Vagina (tissue), 2 donors: Measurements from ENCODE around the gene VILL.

Source experiments
- CTCF ChIP-seq, 3 experiments: fragments of 450-650 bp in 2 of 3; fragments of 200-600 bp in 1 of 3; sonication (generic) in 1 of 3; IDR thresholded peaks; one replicate each; pipeline ENCODE4 v1.5.1; 2017 to 2019; ENCODE audit warnings: antibody characterized with exemption in 3 of 3, mild to moderate bottlenecking in 2 of 3, moderate library complexity in 2 of 3
- POLR2A ChIP-seq, 2 donors: fragments of 450-650 bp; IDR thresholded peaks; one replicate each; pipeline ENCODE4 v1.6.1; 2017; ENCODE audit warnings: antibody characterized with exemption in 2 of 2, mild to moderate bottlenecking in 2 of 2, moderate library complexity in 2 of 2

- no peak for TF ChIP-seq CTCF (IDR thresholded peaks at IDR 0.05)
- peak in 1 of 2 donors; percentile 43 for TF ChIP-seq POLR2A (IDR thresholded peaks at IDR 0.05)
Observed at GRCh38 chr3:37993820-37994638, 3.4 kb downstream of the VILL start.
